ENCODE results near the gene ZMYND8. TPM values are rescaled to one million over a fixed set of nuclear protein-coding genes. Genes with fewer than 3 reads are reported as not detected.
A peak's percentile ranks its signal among the peaks of the same experiment; 100 is the strongest.

ZMYND8 gene
- total RNA-seq, 1 donor = 20.3 TPM

- TF ChIP-seq CTCF (IDR thresholded peaks at IDR 0.05; ENCODE audit: insufficient read depth, low read depth, low read length) = no peak
- peak overlapping the region; percentile 29 for H3K4me3 ChIP-seq (ENCODE audit: low read depth, low read length)
- DNase-seq (ENCODE audit: low read depth) = peak; percentile 98
Measured at GRCh38 chr20:47334022-47334551, 22.4 kb downstream of the ZMYND8 start.

- DNase-seq (ENCODE audit: low read depth) = no peak
- no peak for TF ChIP-seq CTCF (IDR thresholded peaks at IDR 0.05; ENCODE audit: insufficient read depth, low read depth, low read length)
- no peak overlapping the region for H3K4me3 ChIP-seq (ENCODE audit: low read depth, low read length)
Measured at GRCh38 chr20:47332381-47333206, 23.9 kb downstream of the ZMYND8 start.

GRCh38 chr20:47330933-47331708 is 25.4 kb downstream of the ZMYND8 start:
- peak; percentile 97 for DNase-seq (ENCODE audit: low read depth)
- no peak for TF ChIP-seq CTCF (IDR thresholded peaks at IDR 0.05; ENCODE audit: insufficient read depth, low read depth, low read length)
- H3K4me3 ChIP-seq (ENCODE audit: low read depth, low read length) = no peak overlapping the region

- no peak for DNase-seq (ENCODE audit: low read depth)
- no peak for TF ChIP-seq CTCF (IDR thresholded peaks at IDR 0.05; ENCODE audit: insufficient read depth, low read depth, low read length)
- H3K4me3 ChIP-seq (ENCODE audit: low read depth, low read length) = no peak overlapping the region
Measured at GRCh38 chr20:47330071-47330470, 26.4 kb downstream of the ZMYND8 start.

GRCh38 chr20:47328129-47328528 is 28.4 kb downstream of the ZMYND8 start:
- no peak for DNase-seq (ENCODE audit: low read depth)
- no peak for TF ChIP-seq CTCF (IDR thresholded peaks at IDR 0.05; ENCODE audit: insufficient read depth, low read depth, low read length)
- H3K4me3 ChIP-seq (ENCODE audit: low read depth, low read length) = no peak overlapping the region

- no peak for TF ChIP-seq CTCF (IDR thresholded peaks at IDR 0.05; ENCODE audit: insufficient read depth, low read depth, low read length)
- no peak overlapping the region for H3K4me3 ChIP-seq (ENCODE audit: low read depth, low read length)
- no peak for DNase-seq (ENCODE audit: low read depth)
Measured at GRCh38 chr20:47327711-47328110, 28.8 kb downstream of the ZMYND8 start.

Measured in fibroblast of villous mesenchyme (primary cell).